ENCODE measurements around the gene ZNF774. TPM values are rescaled to one million over a fixed set of nuclear protein-coding genes. Genes with fewer than 3 reads are reported as not detected.
"Not testable (repeated sequence)": the region's sequence is repeated elsewhere in the genome, so short reads cannot be mapped to it uniquely, and the experiment has no call there.

ZNF774 gene
- polyA plus RNA-seq, 4 donors, result 0.89 to 6.7 (median 1.7) TPM

DNA sequence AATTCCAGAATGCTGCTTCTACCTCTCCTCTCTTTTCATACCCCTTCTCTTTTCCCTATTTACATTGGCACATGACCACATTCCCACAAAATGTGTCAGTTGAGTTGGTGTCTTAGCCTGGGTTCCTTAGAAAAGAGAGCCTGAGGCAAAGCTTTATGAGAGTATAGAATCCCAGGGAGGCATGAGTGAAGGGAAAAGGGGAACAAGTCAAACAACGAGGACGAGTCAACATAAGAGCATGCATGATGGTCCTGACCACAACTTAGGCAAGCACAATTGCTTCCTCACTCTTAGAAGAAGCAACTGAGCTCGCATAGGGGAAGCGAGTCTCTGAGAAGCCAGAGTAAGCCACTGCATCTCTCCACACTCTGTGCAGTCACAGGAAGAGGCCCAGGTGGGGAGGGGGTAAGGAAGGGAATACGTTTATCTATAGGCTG lies 15.4 kb upstream of the ZNF774 start:
- no peak overlapping the region for H3K27ac ChIP-seq (ENCODE audit: low read depth in 1 of 3, low read length in 2 of 3)
- WGBS, 3 donors, result 64 to 83% (median 66%) methylated on average over 5 of the region's 5 CpGs
- peaks cover 0 to 13% (median 2%) of the 10 kb centered on the region in 3 donors for H3K4me1 ChIP-seq (ENCODE audit: control insufficient read depth in 3 of 3, insufficient read depth in 2 of 3, low read depth in 1 of 3, low read length in 2 of 3)
- no peaks in the 10 kb centered on the region for H3K36me3 ChIP-seq (ENCODE audit: control insufficient read depth in 3 of 3, insufficient read depth in 2 of 3, low read depth in 1 of 3, low read length in 3 of 3)
- FAIRE-seq (no peak), DNase-seq (no peak)
- no peaks in the 10 kb centered on the region for H3K27me3 ChIP-seq (ENCODE audit: control insufficient read depth in 3 of 3, insufficient read depth in 3 of 3, low read length in 3 of 3)
- H3K9me3 ChIP-seq (ENCODE audit: control insufficient read depth in 2 of 2, insufficient read depth in 1 of 2, low read depth in 1 of 2, low read length in 1 of 2), result no peaks in the 10 kb centered on the region
- H3K4me3 ChIP-seq (ENCODE audit: low read depth in 1 of 3, low read length in 3 of 3), result no peak overlapping the region

DNA sequence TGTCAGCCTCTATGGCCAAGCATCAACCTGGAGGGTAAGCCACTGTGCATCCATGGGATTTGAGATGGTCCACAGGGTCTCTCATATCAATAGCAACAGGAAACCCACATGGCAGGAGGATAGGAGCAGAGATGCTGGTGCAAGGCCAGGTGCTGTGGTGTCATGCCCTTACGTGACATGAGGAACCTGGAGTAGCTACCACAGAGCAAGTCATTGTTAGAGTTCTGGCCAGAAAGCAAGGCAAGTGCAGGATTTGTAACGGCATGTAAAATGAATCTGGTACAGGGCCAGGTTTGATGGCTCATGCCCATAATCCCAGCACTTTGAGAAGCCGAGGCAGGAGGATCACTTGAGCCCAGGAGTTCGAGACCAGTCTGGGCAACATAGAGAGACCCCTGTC lies 14.8 kb upstream of the ZNF774 start:
- no peak overlapping the region for H3K27ac ChIP-seq (ENCODE audit: low read depth in 1 of 3, low read length in 2 of 3)
- H3K9me3 ChIP-seq (ENCODE audit: control insufficient read depth in 2 of 2, insufficient read depth in 1 of 2, low read depth in 1 of 2, low read length in 1 of 2), result no peaks in the 10 kb centered on the region

GRCh38 chr15:90338532-90338931 lies 13.6 kb upstream of the ZNF774 start:
- H3K9me3 ChIP-seq (ENCODE audit: control insufficient read depth in 2 of 2, insufficient read depth in 1 of 2, low read depth in 1 of 2, low read length in 1 of 2), result no peaks in the 10 kb centered on the region
- peaks cover 0 to 3% (median 3%) of the 10 kb centered on the region in 3 donors for H3K4me1 ChIP-seq (ENCODE audit: control insufficient read depth in 3 of 3, insufficient read depth in 2 of 3, low read depth in 1 of 3, low read length in 2 of 3)
- no peaks in the 10 kb centered on the region for H3K27me3 ChIP-seq (ENCODE audit: control insufficient read depth in 3 of 3, insufficient read depth in 3 of 3, low read length in 3 of 3)
- no peak overlapping the region for H3K4me3 ChIP-seq (ENCODE audit: low read depth in 1 of 3, low read length in 3 of 3)
- 30 to 81% (median 61%) methylated on average over 1 of the region's 1 CpG for whole genome bisulfite sequencing, 3 donors
- FAIRE-seq (no peak), DNase-seq (peak in 1 of 2 donors; percentile 56)
- H3K27ac ChIP-seq (ENCODE audit: low read depth in 1 of 3, low read length in 2 of 3), result no peak overlapping the region
- no peaks in the 10 kb centered on the region for H3K36me3 ChIP-seq (ENCODE audit: control insufficient read depth in 3 of 3, insufficient read depth in 2 of 3, low read depth in 1 of 3, low read length in 3 of 3)

More for the DNA sequence above, 14.8 kb upstream of the ZNF774 start:
- H3K36me3 ChIP-seq (ENCODE audit: control insufficient read depth in 3 of 3, insufficient read depth in 2 of 3, low read depth in 1 of 3, low read length in 3 of 3), result no peaks in the 10 kb centered on the region
- H3K4me3 ChIP-seq (ENCODE audit: low read depth in 1 of 3, low read length in 3 of 3), result no peak overlapping the region
- peaks cover 0 to 8% (median 2%) of the 10 kb centered on the region in 3 donors for H3K4me1 ChIP-seq (ENCODE audit: control insufficient read depth in 3 of 3, insufficient read depth in 2 of 3, low read depth in 1 of 3, low read length in 2 of 3)
- no peaks in the 10 kb centered on the region for H3K27me3 ChIP-seq (ENCODE audit: control insufficient read depth in 3 of 3, insufficient read depth in 3 of 3, low read length in 3 of 3)
- 74 to 77% (median 77%) methylated on average over 4 of the region's 4 CpGs for WGBS, 3 donors
- no peak for FAIRE-seq
- no peak for DNase-seq

GRCh38 chr15:90340345-90340744 lies 11.7 kb upstream of the ZNF774 start:
- FAIRE-seq (no peak), DNase-seq (peak in 1 of 2 donors; percentile 84)
- 36 to 63% (median 48%) methylated on average over 6 of the region's 6 CpGs for WGBS, 3 donors
- no peaks in the 10 kb centered on the region for H3K9me3 ChIP-seq (ENCODE audit: control insufficient read depth in 2 of 2, insufficient read depth in 1 of 2, low read depth in 1 of 2, low read length in 1 of 2)
- H3K27me3 ChIP-seq (ENCODE audit: control insufficient read depth in 3 of 3, insufficient read depth in 3 of 3, low read length in 3 of 3), result no peaks in the 10 kb centered on the region
- H3K27ac ChIP-seq (ENCODE audit: low read depth in 1 of 3, low read length in 2 of 3), result no peak overlapping the region
- no peak overlapping the region for H3K4me3 ChIP-seq (ENCODE audit: low read depth in 1 of 3, low read length in 3 of 3)
- H3K36me3 ChIP-seq (ENCODE audit: control insufficient read depth in 3 of 3, insufficient read depth in 2 of 3, low read depth in 1 of 3, low read length in 3 of 3), result no peaks in the 10 kb centered on the region
- H3K4me1 ChIP-seq (ENCODE audit: control insufficient read depth in 3 of 3, insufficient read depth in 2 of 3, low read depth in 1 of 3, low read length in 2 of 3), result peaks cover 0 to 3% (median 0%) of the 10 kb centered on the region in 3 donors

- H3K27me3 ChIP-seq (ENCODE audit: control insufficient read depth in 3 of 3, insufficient read depth in 3 of 3, low read length in 3 of 3), result no peaks in the 10 kb centered on the region
Measured at GRCh38 chr15:90343302-90343790, 8.7 kb upstream of the ZNF774 start.

DNA sequence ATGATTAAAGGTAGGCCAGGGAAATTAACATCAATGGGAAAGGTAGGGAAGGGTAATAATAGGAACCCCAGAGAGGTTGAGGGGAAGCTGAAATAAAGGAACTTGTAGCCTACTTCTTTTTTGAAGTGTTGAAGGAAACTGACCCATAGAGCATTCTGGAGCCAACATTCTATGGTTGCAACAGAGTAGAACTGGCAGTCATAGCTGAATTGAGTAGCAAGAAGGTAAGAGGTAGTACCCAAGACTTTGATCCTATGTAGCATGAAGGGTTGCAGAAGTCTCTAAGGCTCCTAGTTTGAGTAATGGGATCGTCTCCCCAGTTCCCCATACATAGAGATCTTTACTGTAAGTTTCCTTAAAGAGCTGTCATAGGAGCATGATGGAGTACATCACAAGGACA lies 7.4 kb upstream of the ZNF774 start:
- 89 to 94% (median 90%) methylated on average over 1 of the region's 1 CpG for whole genome bisulfite sequencing, 3 donors
- Histone ChIP-seq H3K27me3 (ENCODE audit: control insufficient read depth in 3 of 3, insufficient read depth in 3 of 3, low read length in 3 of 3) (no peaks in the 10 kb centered on the region), H3K4me1 (ENCODE audit: control insufficient read depth in 3 of 3, insufficient read depth in 2 of 3, low read depth in 1 of 3, low read length in 2 of 3) (peaks cover 0 to 3% (median 0%) of the 10 kb centered on the region in 3 donors), H3K9me3 (ENCODE audit: control insufficient read depth in 2 of 2, insufficient read depth in 1 of 2, low read depth in 1 of 2, low read length in 1 of 2) (no peaks in the 10 kb centered on the region), H3K4me3 (ENCODE audit: low read depth in 1 of 3, low read length in 3 of 3) (no peak overlapping the region), H3K27ac (ENCODE audit: low read depth in 1 of 3, low read length in 2 of 3) (no peak overlapping the region), H3K36me3 (ENCODE audit: control insufficient read depth in 3 of 3, insufficient read depth in 2 of 3, low read depth in 1 of 3, low read length in 3 of 3) (no peaks in the 10 kb centered on the region)
- FAIRE-seq (no peak), DNase-seq (no peak)

More at GRCh38 chr15:90343302-90343790, 8.7 kb upstream of the ZNF774 start:
- no peak overlapping the region for H3K4me3 ChIP-seq (ENCODE audit: low read depth in 1 of 3, low read length in 3 of 3)
- no peak overlapping the region for H3K27ac ChIP-seq (ENCODE audit: low read depth in 1 of 3, low read length in 2 of 3)
- FAIRE-seq, result no peak
- DNase-seq, result no peak
- H3K4me1 ChIP-seq (ENCODE audit: control insufficient read depth in 3 of 3, insufficient read depth in 2 of 3, low read depth in 1 of 3, low read length in 2 of 3), result peaks cover 0 to 3% (median 0%) of the 10 kb centered on the region in 3 donors
- no peaks in the 10 kb centered on the region for H3K36me3 ChIP-seq (ENCODE audit: control insufficient read depth in 3 of 3, insufficient read depth in 2 of 3, low read depth in 1 of 3, low read length in 3 of 3)
- 79 to 97% (median 94%) methylated on average over 5 of the region's 5 CpGs for WGBS, 3 donors
- H3K9me3 ChIP-seq (ENCODE audit: control insufficient read depth in 2 of 2, insufficient read depth in 1 of 2, low read depth in 1 of 2, low read length in 1 of 2), result no peaks in the 10 kb centered on the region

GRCh38 chr15:90345857-90346256 lies 6.2 kb upstream of the ZNF774 start:
- peak in 1 of 2 donors; percentile 41 for DNase-seq
- 32 to 39% (median 39%) methylated on average over 2 of the region's 2 CpGs for WGBS, 3 donors
- no peaks in the 10 kb centered on the region for H3K36me3 ChIP-seq (ENCODE audit: control insufficient read depth in 3 of 3, insufficient read depth in 2 of 3, low read depth in 1 of 3, low read length in 3 of 3)
- no peaks in the 10 kb centered on the region for H3K9me3 ChIP-seq (ENCODE audit: control insufficient read depth in 2 of 2, insufficient read depth in 1 of 2, low read depth in 1 of 2, low read length in 1 of 2)
- no peak overlapping the region for H3K27ac ChIP-seq (ENCODE audit: low read depth in 1 of 3, low read length in 2 of 3)
- H3K27me3 ChIP-seq (ENCODE audit: control insufficient read depth in 3 of 3, insufficient read depth in 3 of 3, low read length in 3 of 3), result no peaks in the 10 kb centered on the region
- peaks cover 0 to 3% (median 0%) of the 10 kb centered on the region in 3 donors for H3K4me1 ChIP-seq (ENCODE audit: control insufficient read depth in 3 of 3, insufficient read depth in 2 of 3, low read depth in 1 of 3, low read length in 2 of 3)
- no peak overlapping the region for H3K4me3 ChIP-seq (ENCODE audit: low read depth in 1 of 3, low read length in 3 of 3)
- no peak for FAIRE-seq

DNA sequence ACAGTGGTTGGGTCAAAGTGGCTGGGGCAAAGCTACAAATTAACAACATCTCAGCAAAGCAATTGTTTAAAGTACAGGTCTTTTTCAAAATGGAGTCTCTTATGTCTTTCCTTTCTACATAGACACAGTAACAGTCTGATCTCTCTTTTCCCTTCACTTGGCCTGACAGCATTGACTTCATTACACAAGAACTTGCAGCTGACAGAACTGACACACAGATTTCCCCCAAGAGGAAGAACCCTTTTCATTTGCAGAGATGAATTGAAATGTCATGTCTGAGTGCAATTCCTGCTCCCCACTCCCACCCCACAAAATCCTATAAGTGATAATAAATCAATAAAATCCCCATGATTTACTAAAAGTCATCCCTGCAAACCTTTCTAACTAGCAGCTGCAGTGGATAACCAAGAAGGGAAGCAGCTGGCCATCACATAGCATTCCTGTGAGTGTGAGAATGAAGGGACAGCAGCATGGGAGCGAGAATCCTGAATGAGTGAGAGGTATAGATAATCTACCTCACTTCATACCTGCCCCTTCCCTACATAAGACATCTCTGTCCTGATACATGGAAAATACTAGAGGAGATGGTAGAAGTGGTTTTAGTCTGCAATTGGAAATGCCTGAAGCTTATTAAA lies 4.5 kb upstream of the ZNF774 start:
- H3K9me3 ChIP-seq (ENCODE audit: control insufficient read depth in 2 of 2, insufficient read depth in 1 of 2, low read depth in 1 of 2, low read length in 1 of 2); H3K4me3 ChIP-seq (ENCODE audit: low read depth in 1 of 3, low read length in 3 of 3); H3K4me1 ChIP-seq (ENCODE audit: control insufficient read depth in 3 of 3, insufficient read depth in 2 of 3, low read depth in 1 of 3, low read length in 2 of 3); FAIRE-seq; H3K27ac ChIP-seq (ENCODE audit: low read depth in 1 of 3, low read length in 2 of 3); H3K27me3 ChIP-seq (ENCODE audit: control insufficient read depth in 3 of 3, insufficient read depth in 3 of 3, low read length in 3 of 3); H3K36me3 ChIP-seq (ENCODE audit: control insufficient read depth in 3 of 3, insufficient read depth in 2 of 3, low read depth in 1 of 3, low read length in 3 of 3); DNase-seq: not testable (repeated sequence)
- 96 to 97% (median 96%) methylated on average over 1 of the region's 1 CpG for WGBS, 3 donors
